GM21381 (cell line): Measurements from ENCODE around the gene HSPG2.
"Not testable (repeated sequence)": the region's sequence is repeated elsewhere in the genome, so short reads cannot be mapped to it uniquely, and the experiment has no call there.

Source experiments
- ATAC-seq: cut with Tn5 transposase; IDR thresholded peaks from one replicate; pipeline ENCODE4 v1.9.1; 2021; ENCODE audit warnings: mild to moderate bottlenecking, moderate library complexity; ENCODE audit not compliant: unreplicated experiment

Gene HSPG2

DNA sequence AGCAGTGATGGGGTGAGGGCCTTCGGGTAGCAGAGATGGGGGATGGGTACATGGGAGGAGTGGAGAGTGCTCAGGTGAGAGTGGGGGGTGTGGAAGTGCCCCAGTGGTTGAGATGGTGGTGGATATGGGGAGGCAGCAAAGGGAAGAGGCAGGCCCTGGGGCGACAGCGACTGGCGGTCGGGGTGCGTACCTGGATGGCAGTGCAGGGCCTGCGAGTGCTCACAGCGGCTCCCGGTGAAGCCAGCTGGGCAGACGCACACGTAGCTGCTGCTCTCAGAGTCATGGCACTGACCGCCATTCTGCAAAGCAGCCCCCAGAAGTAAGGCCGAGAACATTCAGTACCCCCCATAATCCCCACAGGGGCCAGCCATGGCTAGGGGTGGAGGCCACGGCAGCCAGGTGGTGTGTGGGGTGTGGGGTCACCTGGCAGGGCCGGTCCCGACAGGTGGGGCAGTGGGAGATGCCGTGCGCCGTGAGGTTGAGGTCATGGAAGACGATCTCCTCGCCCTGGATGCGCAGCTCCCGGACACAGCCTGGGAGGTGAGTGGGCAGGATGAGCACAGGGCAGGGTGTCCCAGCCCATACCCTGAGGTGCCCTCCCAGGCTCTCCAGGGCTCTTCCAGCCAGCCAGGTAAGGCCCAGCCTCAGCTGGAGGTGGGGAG lies 106.2 kb downstream of the HSPG2 start:
- ATAC-seq = no peak

- no peak for ATAC-seq
These were observed 107.8 kb downstream of the HSPG2 start for GRCh38 chr1:21829294-21829693.

DNA sequence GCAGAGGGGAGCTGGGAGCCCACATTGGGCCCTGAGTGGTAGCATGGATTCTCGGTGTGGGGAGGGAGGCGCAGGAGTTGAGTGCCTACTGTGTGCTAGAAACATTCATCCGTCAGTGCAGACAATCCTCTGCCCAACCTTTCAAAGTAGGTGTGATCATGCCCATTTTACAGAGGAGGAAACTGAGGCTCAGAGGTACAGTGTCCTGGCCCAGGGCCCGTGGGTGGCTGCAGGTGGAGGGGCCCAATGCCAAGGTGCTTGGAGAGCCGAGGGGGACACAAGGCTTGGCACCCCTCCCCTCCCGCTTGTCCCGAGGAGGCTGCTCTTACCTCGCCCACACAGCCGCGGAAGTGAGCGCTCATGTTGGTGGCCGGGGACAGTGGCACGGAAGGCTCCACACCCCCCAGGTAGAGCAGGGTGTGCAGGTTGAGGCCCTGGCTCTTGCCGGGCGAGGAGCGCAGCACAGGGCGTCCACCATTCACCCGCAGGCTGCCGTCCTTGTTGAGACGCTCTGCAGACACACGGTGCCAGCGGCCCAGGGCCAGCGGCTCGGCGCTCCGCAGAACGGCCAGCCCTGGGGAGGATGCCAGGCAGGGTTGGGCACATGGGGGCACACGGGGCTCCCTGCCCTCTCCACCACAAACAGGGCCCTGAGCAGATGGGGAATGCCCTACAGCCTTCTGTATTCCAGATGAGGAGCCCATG lies 108.5 kb downstream of the HSPG2 start:
- ATAC-seq = no peak

GRCh38 chr1:21828075-21828474 lies 109.0 kb downstream of the HSPG2 start:
- ATAC-seq = no peak

DNA sequence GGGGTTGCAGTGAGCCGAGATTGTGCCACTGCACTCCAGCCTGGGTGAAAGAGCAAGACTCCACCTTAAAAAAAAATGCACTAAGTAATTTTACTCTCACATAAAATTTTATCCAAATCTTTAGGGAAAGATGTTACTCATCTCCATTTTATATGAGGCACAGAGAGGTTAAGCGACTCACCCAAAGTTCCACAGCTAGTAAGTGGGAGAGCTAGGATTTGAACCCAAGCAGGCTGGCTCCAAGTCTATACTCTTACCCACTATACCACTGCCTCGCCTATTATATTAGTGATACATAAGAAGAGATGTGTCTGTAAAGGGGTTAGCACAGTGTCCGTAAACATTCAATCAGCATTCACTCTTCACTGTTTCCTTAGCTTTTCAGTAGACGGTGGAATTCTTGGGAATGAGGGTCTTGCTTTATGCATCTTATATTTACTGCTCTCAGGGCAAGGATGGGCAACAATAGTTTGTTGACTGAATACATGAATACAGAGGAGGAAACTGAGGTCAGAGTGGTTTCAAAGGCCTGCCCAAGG lies 109.9 kb downstream of the HSPG2 start:
- ATAC-seq = no peak

DNA sequence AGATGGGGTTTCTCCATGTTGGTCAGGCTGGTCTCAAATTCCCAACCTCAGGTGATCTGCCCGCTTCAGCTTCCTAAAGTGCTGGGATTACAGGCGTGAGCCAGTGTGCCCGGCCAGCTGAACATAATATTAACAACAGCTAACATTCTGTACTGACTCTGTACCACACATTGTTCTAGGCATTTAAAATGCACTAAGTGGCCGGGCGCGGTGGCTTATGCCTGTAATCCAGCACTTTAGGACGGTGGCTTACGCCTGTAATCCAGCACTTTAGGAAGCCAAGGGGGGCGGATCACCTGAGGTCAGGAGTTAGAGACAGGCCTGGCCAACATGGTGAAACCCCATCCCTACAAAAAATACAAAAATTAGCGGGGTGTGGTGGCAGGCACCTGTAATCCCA lies 110.4 kb downstream of the HSPG2 start:
- ATAC-seq = not testable (repeated sequence)

DNA sequence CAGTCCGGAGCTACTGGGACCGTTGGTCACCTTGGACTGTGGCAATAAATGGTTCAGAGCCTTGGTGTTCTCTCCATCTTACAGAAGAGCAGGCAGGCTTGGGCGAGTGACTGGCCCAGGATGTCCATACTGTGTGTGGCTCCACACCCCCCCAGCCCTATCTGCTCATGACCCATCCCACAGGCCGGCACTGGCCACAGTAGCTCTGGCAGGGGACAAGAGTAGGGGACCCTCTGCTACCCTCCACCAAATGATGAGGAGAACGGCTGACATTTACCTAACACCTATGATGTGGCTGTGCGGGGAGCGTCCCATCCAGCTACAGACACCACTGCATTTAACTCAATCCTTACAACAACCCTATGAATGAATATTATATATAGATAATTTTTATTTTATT lies 111.7 kb downstream of the HSPG2 start:
- ATAC-seq = no peak

GRCh38 chr1:21824926-21825325 lies 112.2 kb downstream of the HSPG2 start:
- ATAC-seq = no peak

GRCh38 chr1:21823980-21824702 lies 113.0 kb downstream of the HSPG2 start:
- no peak for ATAC-seq

GRCh38 chr1:21823206-21823979 lies 113.7 kb downstream of the HSPG2 start:
- no peak for ATAC-seq

DNA sequence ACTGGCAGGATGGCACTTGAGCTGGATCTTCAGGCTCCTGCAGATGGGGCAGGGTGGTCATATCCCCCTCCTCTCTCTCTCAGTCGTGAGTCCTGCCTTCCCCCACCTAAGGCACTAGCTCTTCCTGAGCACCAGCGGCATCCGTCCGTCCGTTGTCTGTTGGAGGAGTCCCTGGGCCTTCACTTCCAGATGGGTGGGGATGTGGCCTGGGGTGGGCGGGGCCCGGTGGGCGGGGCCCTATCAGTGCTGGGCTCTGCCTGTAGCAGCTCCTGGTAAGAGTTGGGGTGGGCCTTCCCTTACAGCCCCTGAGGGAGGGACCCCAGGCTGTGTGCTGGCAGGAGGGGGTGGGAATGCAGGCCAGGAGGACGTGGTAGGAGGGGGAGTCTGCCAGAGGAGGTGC lies 114.8 kb downstream of the HSPG2 start:
- ATAC-seq = no peak

- ATAC-seq = no peak
These were observed 115.6 kb downstream of the HSPG2 start for GRCh38 chr1:21821385-21822019.

DNA sequence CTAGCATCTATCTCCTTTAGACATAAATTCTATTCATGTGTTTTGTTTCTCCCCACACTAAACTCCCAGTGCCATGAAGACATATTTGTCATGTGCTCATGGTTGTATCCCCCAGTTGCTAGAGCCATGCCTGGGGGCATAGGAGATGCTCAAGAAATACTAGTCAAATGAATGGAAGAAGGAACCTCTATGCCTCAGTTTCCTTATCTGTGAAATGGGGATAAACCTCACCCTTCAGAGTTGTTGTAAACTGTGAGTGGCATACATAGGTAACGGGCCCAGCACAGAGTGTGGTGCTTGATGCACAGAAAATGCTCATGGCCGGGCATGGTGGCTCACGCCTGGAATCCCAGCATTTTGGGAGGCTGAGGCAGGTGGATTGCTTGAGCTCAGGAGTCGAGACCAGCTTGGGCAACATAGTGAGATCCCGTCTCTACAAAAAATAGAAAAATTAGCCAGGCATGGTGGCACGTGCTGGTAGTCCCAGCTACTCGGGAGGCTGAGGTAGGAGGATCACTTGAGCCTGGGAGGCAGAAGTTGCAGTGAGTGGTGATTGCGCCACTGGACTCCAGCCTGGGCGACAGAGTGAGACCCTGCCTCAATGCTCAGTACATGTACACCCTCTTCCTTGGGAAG lies 116.4 kb downstream of the HSPG2 start:
- no peak for ATAC-seq

DNA sequence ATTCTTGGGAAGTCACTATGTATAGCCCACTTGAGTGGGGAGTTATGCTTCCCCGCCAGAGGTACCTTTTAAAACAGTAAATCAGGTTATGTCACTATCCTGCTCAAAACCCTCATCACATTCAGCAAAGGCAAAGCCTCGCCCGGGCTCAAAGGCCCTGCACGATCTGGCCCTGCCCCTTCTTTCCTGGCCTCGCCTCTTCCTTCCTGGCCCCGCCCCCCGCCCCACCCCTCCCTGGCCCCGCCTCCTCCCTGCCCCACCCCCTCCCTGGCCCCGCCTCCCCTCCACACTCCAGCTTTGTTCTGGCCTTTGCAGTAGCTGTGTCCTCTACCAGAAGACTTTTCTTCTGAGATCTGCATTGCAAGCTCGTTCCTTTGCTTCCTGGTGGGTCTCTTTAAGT lies 118.5 kb downstream of the HSPG2 start:
- ATAC-seq = no peak

DNA sequence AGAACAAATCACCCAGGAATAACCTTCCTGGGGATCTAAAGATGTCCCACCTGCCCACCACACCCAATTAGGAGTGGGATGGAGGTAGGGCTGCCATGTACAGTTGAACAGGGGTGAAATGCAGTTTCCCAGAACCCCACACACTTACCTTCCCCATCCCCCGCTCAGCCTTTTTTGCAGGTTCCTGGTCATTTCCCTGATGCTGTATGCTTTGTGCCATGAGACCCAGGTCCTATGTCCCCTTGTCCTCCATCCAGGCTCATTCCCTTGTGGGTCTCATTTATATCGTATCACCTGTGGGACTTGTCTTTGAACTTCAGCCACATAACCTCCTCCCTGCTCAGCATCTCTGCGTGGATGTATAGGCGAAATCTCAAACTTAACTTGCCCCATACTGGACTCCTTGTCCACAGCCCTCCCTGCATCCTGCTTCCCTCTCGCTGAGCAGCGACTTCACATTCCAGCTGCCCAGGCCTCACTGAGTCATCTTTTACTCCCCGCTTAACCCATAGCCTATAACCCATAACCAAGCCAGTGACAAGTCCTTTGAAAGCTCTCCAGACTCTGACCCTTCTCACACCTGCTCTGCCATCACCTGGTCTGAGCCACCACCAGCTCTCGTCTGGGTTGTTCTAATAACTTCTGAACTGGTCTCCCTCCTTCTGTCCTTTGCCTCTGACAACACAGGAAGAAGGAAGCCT lies 120.4 kb downstream of the HSPG2 start:
- no peak for ATAC-seq

DNA sequence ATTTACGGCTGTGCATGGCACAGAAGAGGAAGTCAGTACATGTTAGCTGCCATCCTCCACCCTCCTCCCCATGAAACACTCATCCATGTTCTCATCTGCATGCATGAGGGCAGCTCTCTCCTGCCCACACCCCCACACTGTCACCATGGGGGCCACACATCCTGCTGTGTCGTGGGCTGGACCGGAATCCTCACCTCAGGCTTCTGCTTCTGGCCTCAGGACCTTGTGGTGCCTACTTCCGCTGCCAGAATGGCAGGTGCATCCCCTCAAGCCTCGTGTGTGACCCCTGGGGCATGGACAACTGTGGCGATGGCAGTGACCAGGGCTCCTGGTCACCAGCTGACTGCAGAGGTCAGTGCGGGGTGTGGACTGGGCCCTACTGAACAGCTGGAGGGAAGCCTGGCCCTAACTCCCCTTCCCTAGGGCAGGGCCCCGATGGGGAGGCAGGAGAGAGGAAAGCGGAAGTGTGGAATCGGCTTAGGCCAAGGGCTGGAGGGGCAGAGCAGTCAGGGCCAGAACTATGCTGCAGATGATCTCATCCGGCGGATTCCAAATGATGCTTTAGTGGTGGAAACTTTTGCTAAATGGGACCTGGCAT lies 121.3 kb downstream of the HSPG2 start:
- ATAC-seq = no peak

DNA sequence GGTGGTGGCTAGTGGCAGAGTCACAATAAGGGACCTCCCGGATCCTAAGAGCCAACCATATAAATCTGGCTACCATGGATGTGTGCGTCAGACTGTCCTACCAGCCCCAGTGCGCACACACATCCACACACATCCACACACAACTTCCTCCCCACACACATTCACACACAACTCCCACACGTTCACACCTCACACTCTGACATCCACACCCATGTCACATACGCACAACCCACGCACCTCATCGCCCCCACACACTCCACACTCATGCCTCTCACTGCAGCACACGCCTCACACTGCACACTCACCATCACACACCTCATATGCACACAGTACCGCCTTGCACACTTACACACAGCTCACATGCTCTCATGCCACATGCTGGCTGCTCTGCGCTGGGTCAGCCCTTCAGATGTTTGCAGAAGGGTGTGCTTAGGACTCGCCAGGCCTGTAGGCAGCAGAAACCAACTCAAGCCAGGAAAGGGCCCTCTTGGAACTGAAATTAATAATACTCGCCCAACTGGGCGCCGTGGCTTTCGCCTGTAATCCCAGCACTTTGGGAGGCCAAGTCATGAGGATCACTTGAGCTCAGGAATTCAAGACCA lies 122.0 kb downstream of the HSPG2 start:
- ATAC-seq = no peak

GRCh38 chr1:21814241-21814918 lies 122.7 kb downstream of the HSPG2 start:
- no peak for ATAC-seq
